Tibial nerve (tissue), 4 donors: Measurements from ENCODE around the gene NGF.

ENCODE experiments used
- CTCF ChIP-seq, 5 experiments: fragments of 200-600 bp in 3 of 5; fragments of 450-650 bp in 2 of 5; sonication (generic) in 3 of 5; IDR thresholded peaks; one replicate each; pipeline ENCODE4 v1.5.1; 2016 to 2019; ENCODE audit warnings: antibody characterized with exemption in 5 of 5, mild to moderate bottlenecking in 3 of 5, moderate library complexity in 2 of 5
- EP300 ChIP-seq, 2 donors: sonication (generic); formaldehyde crosslinking; IDR thresholded peaks; one replicate each; pipeline ENCODE4 v1.6.1; 2017; ENCODE audit warnings: antibody characterized with exemption in 2 of 2, mild to moderate bottlenecking in 1 of 2

- TF ChIP-seq CTCF (IDR thresholded peaks at IDR 0.05) = no peak
- TF ChIP-seq EP300 (IDR thresholded peaks at IDR 0.05) = no peak
Measured at GRCh38 chr1:115355069-115355468, 17.0 kb upstream of the NGF start.
